Endothelial cell of umbilical vein (primary cell): ENCODE measurements around the gene CIB4.

Experiments used
- EZH2 ChIP-seq: IDR thresholded peaks from 2 replicates; pipeline ENCODE4 v1.6.1; 2012; ENCODE audit warnings: borderline replicate concordance, low read depth, mild to moderate bottlenecking, moderate library complexity, low read length, inconsistent platforms; ENCODE audit not compliant: severe bottlenecking
- FOS ChIP-seq: IDR thresholded peaks from 2 replicates; pipeline ENCODE4 v1.6.1; 2011; ENCODE audit warnings: mild to moderate bottlenecking, low read length, moderate library complexity, borderline replicate concordance; ENCODE audit not compliant: insufficient read depth
- GATA2 ChIP-seq: IDR thresholded peaks from 2 replicates; pipeline ENCODE4 v1.7.0; 2011; ENCODE audit warnings: low read depth, mild to moderate bottlenecking, moderate library complexity, mixed read lengths, low read length; ENCODE audit not compliant: insufficient read length, insufficient read depth
- JUN ChIP-seq: IDR thresholded peaks from 2 replicates; pipeline ENCODE4 v1.6.1; 2011; ENCODE audit warnings: borderline replicate concordance, low read depth; ENCODE audit not compliant: insufficient read length, insufficient read depth
- MAX ChIP-seq: IDR thresholded peaks from 2 replicates; pipeline ENCODE4 v1.6.1; 2011; ENCODE audit not compliant: insufficient read depth, insufficient read length
- MYC ChIP-seq: IDR thresholded peaks from one replicate; pipeline ENCODE4 v1.6.1; 2011; ENCODE audit warnings: mild to moderate bottlenecking, low read depth, low read length
- POLR2A ChIP-seq: IDR thresholded peaks from 2 replicates; pipeline ENCODE4 v1.6.1; 2012; ENCODE audit warnings: low read depth, mild to moderate bottlenecking, control low read depth, low read length
- POLR2AphosphoS5 ChIP-seq: IDR thresholded peaks from 2 replicates; pipeline ENCODE4 v1.6.1; 2012; ENCODE audit warnings: low read depth, mild to moderate bottlenecking, control low read depth, low read length, moderate library complexity; ENCODE audit not compliant: insufficient read depth
- TF ChIP-seq, protein P1 (sequence below), 2 donors: IDR thresholded peaks; 1 replicate in 1 of 2; 2 replicates in 1 of 2; pipeline ENCODE4 v1.5.1; 2011; ENCODE audit warnings: low read length in 2 of 2, mild to moderate bottlenecking in 2 of 2, moderate library complexity in 2 of 2, control low read depth in 1 of 2, inconsistent platforms in 1 of 2, low read depth in 1 of 2; ENCODE audit not compliant: insufficient read depth in 1 of 2; ENCODE audit errors: extremely low read depth in 1 of 2

DNA sequence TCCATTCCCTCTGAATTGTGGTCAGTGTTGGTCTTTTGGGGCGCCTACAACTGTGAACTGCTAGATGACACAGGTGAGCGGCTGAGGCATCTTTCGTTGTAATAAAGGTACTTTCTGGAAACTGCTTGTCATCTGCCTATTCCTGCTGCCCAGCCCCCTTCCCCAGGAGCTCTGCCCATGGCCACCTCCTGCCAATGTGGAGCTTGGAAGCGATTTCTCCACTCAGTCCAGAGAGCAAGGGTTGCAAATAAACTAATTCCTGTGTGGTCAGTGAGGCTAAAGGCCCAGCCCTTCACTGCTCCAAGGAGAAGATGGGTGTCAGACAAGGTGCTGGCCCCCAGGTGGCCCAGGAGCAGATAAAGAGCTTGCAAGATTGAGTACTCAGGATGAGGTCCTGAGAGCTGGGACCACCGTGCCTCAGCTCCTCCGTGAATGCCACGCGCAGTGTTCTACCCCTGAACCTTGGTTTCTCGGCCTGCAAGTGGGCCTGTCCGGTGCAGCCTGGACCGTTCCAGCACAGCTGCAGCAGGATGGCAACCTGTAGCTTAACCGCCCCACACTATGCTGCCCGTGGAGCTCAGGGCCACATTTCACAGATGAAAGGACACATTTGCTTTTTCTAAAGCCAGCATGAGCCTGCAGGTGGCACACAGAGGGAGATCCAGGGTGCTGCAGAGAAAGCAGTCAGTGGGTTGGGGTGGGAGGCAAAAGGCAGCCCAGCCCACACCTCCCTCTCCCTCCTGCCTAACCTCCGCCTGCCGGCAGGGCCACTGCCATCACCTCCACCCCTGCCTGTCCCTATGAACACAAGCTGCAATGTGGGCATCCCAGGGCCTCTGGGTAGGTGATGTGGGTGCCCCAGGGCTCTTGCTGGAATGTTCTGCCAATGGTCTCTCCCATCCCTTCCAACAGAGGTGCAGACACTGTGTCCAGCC is 84.6 kb downstream of the CIB4 start:
- TF ChIP-seq POLR2A (no peak), MAX (no peak), POLR2AphosphoS5 (no peak), GATA2 (no peak), JUN (no peak), MYC (no peak), EZH2 (no peak), FOS (no peak)
- TF ChIP-seq, protein P1, sequence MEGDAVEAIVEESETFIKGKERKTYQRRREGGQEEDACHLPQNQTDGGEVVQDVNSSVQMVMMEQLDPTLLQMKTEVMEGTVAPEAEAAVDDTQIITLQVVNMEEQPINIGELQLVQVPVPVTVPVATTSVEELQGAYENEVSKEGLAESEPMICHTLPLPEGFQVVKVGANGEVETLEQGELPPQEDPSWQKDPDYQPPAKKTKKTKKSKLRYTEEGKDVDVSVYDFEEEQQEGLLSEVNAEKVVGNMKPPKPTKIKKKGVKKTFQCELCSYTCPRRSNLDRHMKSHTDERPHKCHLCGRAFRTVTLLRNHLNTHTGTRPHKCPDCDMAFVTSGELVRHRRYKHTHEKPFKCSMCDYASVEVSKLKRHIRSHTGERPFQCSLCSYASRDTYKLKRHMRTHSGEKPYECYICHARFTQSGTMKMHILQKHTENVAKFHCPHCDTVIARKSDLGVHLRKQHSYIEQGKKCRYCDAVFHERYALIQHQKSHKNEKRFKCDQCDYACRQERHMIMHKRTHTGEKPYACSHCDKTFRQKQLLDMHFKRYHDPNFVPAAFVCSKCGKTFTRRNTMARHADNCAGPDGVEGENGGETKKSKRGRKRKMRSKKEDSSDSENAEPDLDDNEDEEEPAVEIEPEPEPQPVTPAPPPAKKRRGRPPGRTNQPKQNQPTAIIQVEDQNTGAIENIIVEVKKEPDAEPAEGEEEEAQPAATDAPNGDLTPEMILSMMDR (IDR thresholded peaks at IDR 0.05; ENCODE audit: extremely low read depth in 1 of 2, insufficient read depth in 1 of 2, low read depth in 1 of 2, low read length in 2 of 2) = no peak
